Activated CD4-positive, alpha-beta T cell treated with anti-CD3 and anti-CD28 coated beads, Interleukin-2, amount 10 ng/mL, durations not matched to agents 7 days and 5 days (primary cell): Measurements from ENCODE around the gene FUCA2. TPM values are rescaled to one million over a fixed set of nuclear protein-coding genes. Genes with fewer than 3 reads are reported as not detected.

ENCODE experiments used
- CTCF ChIA-PET: fragments of 350-600 bp; sonication (Branson Sonifier 250); formaldehyde crosslinking; loops from one replicate; lab custom pipeline; 2021; ENCODE audit warnings: antibody characterized with exemption; lab: Charles Lee
- POLR2A ChIA-PET: fragments of 350-600 bp; sonication (Branson Sonifier 250); formaldehyde crosslinking; loops from one replicate; lab custom pipeline; 2021; ENCODE audit warnings: antibody characterized with exemption; lab: Charles Lee
- DNase-seq: peaks from one replicate; pipeline ENCODE4 v3.0.0-alpha.2; 2020
- H3K27ac Mint-ChIP-seq: one replicate; pipeline ENCODE4 v1.8.0; 2021; ENCODE audit warnings: mild to moderate bottlenecking, moderate library complexity, mixed read lengths
- H3K27me3 Mint-ChIP-seq: one replicate; pipeline ENCODE4 v1.8.0; 2021; ENCODE audit warnings: mixed read lengths
- H3K36me3 Mint-ChIP-seq: one replicate; pipeline ENCODE4 v1.8.0; 2021; ENCODE audit warnings: low read depth, mixed read lengths
- H3K4me1 Mint-ChIP-seq: one replicate; pipeline ENCODE4 v1.8.0; 2021; ENCODE audit warnings: mixed read lengths
- H3K4me3 Mint-ChIP-seq: one replicate; pipeline ENCODE4 v1.8.0; 2021; ENCODE audit warnings: mild to moderate bottlenecking, moderate library complexity, mixed read lengths
- H3K9me3 Mint-ChIP-seq: one replicate; pipeline ENCODE4 v1.8.0; 2021; ENCODE audit warnings: mixed read lengths
- total RNA-seq, 2 experiments: library from RNA; stranded (reverse); gene quantifications; one replicate each; pipeline ENCODE4 v1.2.3, GENCODE V29; 2021

FUCA2 gene
- total RNA-seq: 10 to 100 TPM in 1 of 2 experiments, 1 to 10 TPM in 1; 6.5 to 10.0 TPM

GRCh38 chr6:143510991-143511891, at the start of gene FUCA2:
FUCA2 (minus strand) TSS chr6:143511720; CDS start chr6:143511634, 86 bp downstream.
- H3K27ac Mint-ChIP-seq: peak within 1 kb of the TSS; percentile 95
- ChIA-PET CTCF (interaction anchor here (1.0 to 1.9 kb wide), 4 partner anchors 10 to 331 kb away, joined by 3 to 9 read pairs (median 3); partner anchors contain the start of gene LTV1), POLR2A (interaction anchor here (0.6 to 1.1 kb wide), 3 partner anchors 25 to 805 kb away, joined by 3 to 4 read pairs (median 4); no protein-coding TSS in a partner anchor)
- DNase-seq: peak; percentile 69
- no peaks in the 10 kb centered on the region for H3K27me3 Mint-ChIP-seq
- H3K4me1 Mint-ChIP-seq: peaks cover 30% of the 10 kb centered on the region
- H3K36me3 Mint-ChIP-seq: peaks cover 12% of the 10 kb centered on the region
- no peaks in the 10 kb centered on the region for H3K9me3 Mint-ChIP-seq
- H3K4me3 Mint-ChIP-seq: peak within 1 kb of the TSS; percentile 84

- no peak overlapping the region for H3K4me3 Mint-ChIP-seq
Measured at GRCh38 chr6:143561105-143561704, 49.7 kb upstream of the FUCA2 start.

GRCh38 chr6:143559051-143559660, 47.6 kb upstream of the FUCA2 start:
- ChIA-PET CTCF (interaction anchor here (0.7 kb wide), 1 partner anchor 18 kb away, joined by 3 read pairs; no protein-coding TSS in a partner anchor), POLR2A (no interaction called here)
- no peak for DNase-seq
- H3K4me3 Mint-ChIP-seq: no peak overlapping the region
- H3K9me3 Mint-ChIP-seq: no peaks in the 10 kb centered on the region
- no peak overlapping the region for H3K27ac Mint-ChIP-seq
- H3K27me3 Mint-ChIP-seq: no peaks in the 10 kb centered on the region
- peaks cover 29% of the 10 kb centered on the region for H3K4me1 Mint-ChIP-seq
- peaks cover 15% of the 10 kb centered on the region for H3K36me3 Mint-ChIP-seq

More at GRCh38 chr6:143561105-143561704, 49.7 kb upstream of the FUCA2 start:
- POLR2A ChIA-PET: no interaction called here
- Mint-ChIP-seq H3K9me3 (no peaks in the 10 kb centered on the region), H3K27me3 (no peaks in the 10 kb centered on the region), H3K4me1 (peaks cover 13% of the 10 kb centered on the region), H3K36me3 (peaks cover 13% of the 10 kb centered on the region), H3K27ac (no peak overlapping the region)
- DNase-seq: no peak
- CTCF ChIA-PET: interaction anchor here (1.1 to 1.7 kb wide), 4 partner anchors 18 to 465 kb away, joined by 3 to 5 read pairs (median 4); no protein-coding TSS in a partner anchor

GRCh38 chr6:143556529-143556928, 45.0 kb upstream of the FUCA2 start:
- Mint-ChIP-seq H3K4me3 (no peak overlapping the region), H3K4me1 (peaks cover 51% of the 10 kb centered on the region), H3K36me3 (peaks cover 16% of the 10 kb centered on the region), H3K27me3 (no peaks in the 10 kb centered on the region), H3K9me3 (no peaks in the 10 kb centered on the region), H3K27ac (no peak overlapping the region)
- ChIA-PET CTCF (no interaction called here), POLR2A (no interaction called here)
- no peak for DNase-seq

- CTCF ChIA-PET: no interaction called here
- Mint-ChIP-seq H3K36me3 (peaks cover 16% of the 10 kb centered on the region), H3K9me3 (no peaks in the 10 kb centered on the region), H3K27ac (peak overlapping the region; percentile 14), H3K27me3 (no peaks in the 10 kb centered on the region), H3K4me3 (no peak overlapping the region), H3K4me1 (peaks cover 51% of the 10 kb centered on the region)
- POLR2A ChIA-PET: no interaction called here
- DNase-seq: no peak
Measured at GRCh38 chr6:143555582-143555981, 44.1 kb upstream of the FUCA2 start.

- peaks cover 18% of the 10 kb centered on the region for H3K36me3 Mint-ChIP-seq
- no peak for DNase-seq
- peak overlapping the region; percentile 25 for H3K4me3 Mint-ChIP-seq
- H3K27ac Mint-ChIP-seq: peak overlapping the region; percentile 6
- ChIA-PET CTCF (no interaction called here), POLR2A (no interaction called here)
- H3K4me1 Mint-ChIP-seq: peaks cover 52% of the 10 kb centered on the region
- H3K9me3 Mint-ChIP-seq: no peaks in the 10 kb centered on the region
- no peaks in the 10 kb centered on the region for H3K27me3 Mint-ChIP-seq
Measured at GRCh38 chr6:143555071-143555492, 43.6 kb upstream of the FUCA2 start.

GRCh38 chr6:143553337-143553736, 41.8 kb upstream of the FUCA2 start:
- CTCF ChIA-PET: interaction anchor here (0.9 kb wide), 1 partner anchor 10 kb away, joined by 3 read pairs; no protein-coding TSS in a partner anchor
- Mint-ChIP-seq H3K4me3 (no peak overlapping the region), H3K4me1 (peaks cover 70% of the 10 kb centered on the region), H3K27me3 (no peaks in the 10 kb centered on the region), H3K27ac (peak overlapping the region; percentile 1), H3K36me3 (peaks cover 19% of the 10 kb centered on the region), H3K9me3 (no peaks in the 10 kb centered on the region)
- POLR2A ChIA-PET: no interaction called here
- no peak for DNase-seq

- Mint-ChIP-seq H3K27ac (no peak overlapping the region), H3K36me3 (peaks cover 12% of the 10 kb centered on the region), H3K4me3 (no peak overlapping the region), H3K9me3 (no peaks in the 10 kb centered on the region), H3K4me1 (peaks cover 83% of the 10 kb centered on the region), H3K27me3 (no peaks in the 10 kb centered on the region)
- ChIA-PET CTCF (interaction anchor here (1.0 kb wide), 3 partner anchors 8 to 37 kb away, joined by 3 read pairs; no protein-coding TSS in a partner anchor), POLR2A (no interaction called here)
- no peak for DNase-seq
Measured at GRCh38 chr6:143549949-143550268, 38.4 kb upstream of the FUCA2 start.

GRCh38 chr6:143549221-143549948, 37.9 kb upstream of the FUCA2 start:
- CTCF ChIA-PET: interaction anchor here (1.0 kb wide), 3 partner anchors 9 to 36 kb away, joined by 3 read pairs; no protein-coding TSS in a partner anchor
- DNase-seq: peak; percentile 35
- peaks cover 83% of the 10 kb centered on the region for H3K4me1 Mint-ChIP-seq
- H3K36me3 Mint-ChIP-seq: peaks cover 12% of the 10 kb centered on the region
- POLR2A ChIA-PET: no interaction called here
- H3K27ac Mint-ChIP-seq: peak overlapping the region; percentile 7
- H3K4me3 Mint-ChIP-seq: no peak overlapping the region
- H3K27me3 Mint-ChIP-seq: no peaks in the 10 kb centered on the region
- no peaks in the 10 kb centered on the region for H3K9me3 Mint-ChIP-seq

- peaks cover 82% of the 10 kb centered on the region for H3K4me1 Mint-ChIP-seq
- peaks cover 15% of the 10 kb centered on the region for H3K36me3 Mint-ChIP-seq
- H3K27ac Mint-ChIP-seq: peak overlapping the region; percentile 88
- H3K27me3 Mint-ChIP-seq: no peaks in the 10 kb centered on the region
- DNase-seq: no peak
- CTCF ChIA-PET: interaction anchor here (0.9 to 2.0 kb wide), 3 partner anchors 8 to 393 kb away, joined by 3 to 11 read pairs (median 3); no protein-coding TSS in a partner anchor
- no peak overlapping the region for H3K4me3 Mint-ChIP-seq
- POLR2A ChIA-PET: no interaction called here
- no peaks in the 10 kb centered on the region for H3K9me3 Mint-ChIP-seq
Measured at GRCh38 chr6:143546599-143546998, 35.1 kb upstream of the FUCA2 start.

GRCh38 chr6:143545976-143546547, 34.5 kb upstream of the FUCA2 start:
- no peak for DNase-seq
- peaks cover 84% of the 10 kb centered on the region for H3K4me1 Mint-ChIP-seq
- CTCF ChIA-PET: interaction anchor here (0.9 to 1.3 kb wide), 2 partner anchors 30 to 394 kb away, joined by 3 read pairs; no protein-coding TSS in a partner anchor
- no peaks in the 10 kb centered on the region for H3K27me3 Mint-ChIP-seq
- peak overlapping the region; percentile 52 for H3K4me3 Mint-ChIP-seq
- POLR2A ChIA-PET: interaction anchor here (0.6 to 0.7 kb wide), 2 partner anchors 197 to 609 kb away, joined by 4 to 12 read pairs; no protein-coding TSS in a partner anchor
- peaks cover 17% of the 10 kb centered on the region for H3K36me3 Mint-ChIP-seq
- H3K27ac Mint-ChIP-seq: peak overlapping the region; percentile 88
- H3K9me3 Mint-ChIP-seq: no peaks in the 10 kb centered on the region
